HEK293 (cell line): Measurements from ENCODE around the gene RNF40.

Experiments used
- CTCF ChIA-PET: fragments of 350-600 bp; formaldehyde crosslinking; extraction: SDS; loops from one replicate; lab custom pipeline; 2021; ENCODE audit warnings: antibody characterized with exemption; lab: Yijun Ruan, JAX
- POLR2A ChIA-PET: fragments of 300-600 bp; formaldehyde crosslinking; extraction: SDS; loops from one replicate; lab custom pipeline; 2020; ENCODE audit warnings: antibody characterized with exemption, inconsistent platforms; lab: Yijun Ruan, JAX
- H3K27ac ChIP-seq: fragments of 200-500 bp; sonication (Bioruptor generic); 2 replicates; pipeline ENCODE4 v1.5.1; 2014; ENCODE audit warnings: low read depth, low read length, control low read depth, inconsistent platforms; ENCODE audit errors: extremely low read depth
- H3K36me3 ChIP-seq, 2 experiments: fragments of 200-500 bp in 1 of 2; sonication (Bioruptor generic) in 1 of 2; 1 replicate in 1 of 2; 2 replicates in 1 of 2; pipeline ENCODE4 v1.5.1; 2014 to 2017; ENCODE audit warnings: inconsistent platforms in 2 of 2, low read length in 2 of 2; ENCODE audit not compliant: control insufficient read depth in 2 of 2, insufficient read depth in 1 of 2
- H3K4me1 ChIP-seq: fragments of 200-500 bp; sonication (Bioruptor generic); 2 replicates; pipeline ENCODE4 v1.5.1; 2014; ENCODE audit warnings: mild to moderate bottlenecking, low read length, inconsistent platforms; ENCODE audit not compliant: control insufficient read depth, insufficient read depth
- H3K4me3 ChIP-seq: 2 replicates; pipeline ENCODE4 v1.5.1; 2011; ENCODE audit warnings: low read depth, mild to moderate bottlenecking, control low read depth, low read length, moderate library complexity
- H3K9me3 ChIP-seq: fragments of 200-500 bp; sonication (Bioruptor generic); 2 replicates; pipeline ENCODE4 v1.5.1; 2014; ENCODE audit warnings: low read depth, low read length, inconsistent platforms; ENCODE audit not compliant: control insufficient read depth, insufficient read depth
- GLI2 ChIP-seq: fragments of 450-650 bp; formaldehyde crosslinking; IDR thresholded peaks from 2 replicates; pipeline ENCODE4; 2017; ENCODE audit warnings: missing biosample characterization, missing genetic modification characterization, low read depth, borderline replicate concordance
- ZBTB21 ChIP-seq: fragments of 450-650 bp; formaldehyde crosslinking; IDR thresholded peaks from 2 replicates; pipeline ENCODE4 v1.5.1; 2017; ENCODE audit warnings: missing biosample characterization, missing genetic modification characterization
- ZFP37 ChIP-seq: fragments of 450-650 bp; formaldehyde crosslinking; IDR thresholded peaks from 2 replicates; pipeline ENCODE4 v1.5.1; 2016; ENCODE audit warnings: missing biosample characterization, missing genetic modification characterization
- ZNF114 ChIP-seq: fragments of 450-650 bp; formaldehyde crosslinking; IDR thresholded peaks from 2 replicates; pipeline ENCODE4 v1.5.0; 2017; ENCODE audit warnings: missing biosample characterization, missing genetic modification characterization
- ZNF121 ChIP-seq: fragments of 450-650 bp; formaldehyde crosslinking; IDR thresholded peaks from 2 replicates; pipeline ENCODE4 v1.5.1; 2016; ENCODE audit warnings: missing biosample characterization, missing genetic modification characterization
- ZNF169 ChIP-seq: fragments of 450-650 bp; formaldehyde crosslinking; IDR thresholded peaks from 2 replicates; pipeline ENCODE4 v1.5.1; 2016; ENCODE audit warnings: missing biosample characterization, missing genetic modification characterization
- ZNF2 ChIP-seq: fragments of 450-650 bp; formaldehyde crosslinking; IDR thresholded peaks from 2 replicates; pipeline ENCODE4 v1.5.1; 2016; ENCODE audit warnings: missing biosample characterization, missing genetic modification characterization
- ZNF211 ChIP-seq: fragments of 450-650 bp; formaldehyde crosslinking; IDR thresholded peaks from 2 replicates; pipeline ENCODE4 v1.5.1; 2016; ENCODE audit warnings: low read depth, missing biosample characterization, missing genetic modification characterization
- ZNF23 ChIP-seq: fragments of 450-650 bp; formaldehyde crosslinking; IDR thresholded peaks from 2 replicates; pipeline ENCODE4 v1.5.1; 2016; ENCODE audit warnings: missing biosample characterization, missing genetic modification characterization, borderline replicate concordance
- ZNF433 ChIP-seq: fragments of 450-650 bp; formaldehyde crosslinking; IDR thresholded peaks from 2 replicates; pipeline ENCODE4 v1.5.1; 2016; ENCODE audit warnings: missing biosample characterization, missing genetic modification characterization, low read depth
- ZNF529 ChIP-seq: fragments of 450-650 bp; formaldehyde crosslinking; IDR thresholded peaks from 2 replicates; pipeline ENCODE4 v1.5.1; 2017; ENCODE audit warnings: missing genetic modification characterization, missing biosample characterization; ENCODE audit not compliant: insufficient replicate concordance
- ZNF530 ChIP-seq: fragments of 450-650 bp; formaldehyde crosslinking; IDR thresholded peaks from 2 replicates; pipeline ENCODE4 v1.5.1; 2016; ENCODE audit warnings: low read depth, missing biosample characterization, missing genetic modification characterization
- TF ChIP-seq, protein P1 (sequence below): fragments of 450-650 bp; formaldehyde crosslinking; IDR thresholded peaks from 2 replicates; pipeline ENCODE4 v1.5.1; 2016; ENCODE audit warnings: missing biosample characterization, missing genetic modification characterization
- TF ChIP-seq, protein P2 (sequence below): fragments of 450-650 bp; formaldehyde crosslinking; IDR thresholded peaks from 2 replicates; pipeline ENCODE4 v1.5.1; 2016; ENCODE audit warnings: missing biosample characterization, missing genetic modification characterization
- TF ChIP-seq, protein P3 (sequence below): fragments of 450-650 bp; formaldehyde crosslinking; IDR thresholded peaks from 2 replicates; pipeline ENCODE4 v1.5.1; 2017; ENCODE audit warnings: missing biosample characterization, missing genetic modification characterization
- TF ChIP-seq, protein P4 (sequence below): fragments of 450-650 bp; formaldehyde crosslinking; IDR thresholded peaks from 2 replicates; pipeline ENCODE4 v1.5.1; 2016; ENCODE audit warnings: missing biosample characterization, missing genetic modification characterization
- TF ChIP-seq, protein P5 (sequence below): fragments of 450-650 bp; formaldehyde crosslinking; IDR thresholded peaks from 2 replicates; pipeline ENCODE4 v1.5.1; 2016; ENCODE audit warnings: missing biosample characterization, missing genetic modification characterization
- TF ChIP-seq, protein P6 (sequence below): fragments of 450-650 bp; formaldehyde crosslinking; IDR thresholded peaks from 2 replicates; pipeline ENCODE4 v1.5.1; 2016; ENCODE audit warnings: missing biosample characterization, missing genetic modification characterization

Gene RNF40

DNA sequence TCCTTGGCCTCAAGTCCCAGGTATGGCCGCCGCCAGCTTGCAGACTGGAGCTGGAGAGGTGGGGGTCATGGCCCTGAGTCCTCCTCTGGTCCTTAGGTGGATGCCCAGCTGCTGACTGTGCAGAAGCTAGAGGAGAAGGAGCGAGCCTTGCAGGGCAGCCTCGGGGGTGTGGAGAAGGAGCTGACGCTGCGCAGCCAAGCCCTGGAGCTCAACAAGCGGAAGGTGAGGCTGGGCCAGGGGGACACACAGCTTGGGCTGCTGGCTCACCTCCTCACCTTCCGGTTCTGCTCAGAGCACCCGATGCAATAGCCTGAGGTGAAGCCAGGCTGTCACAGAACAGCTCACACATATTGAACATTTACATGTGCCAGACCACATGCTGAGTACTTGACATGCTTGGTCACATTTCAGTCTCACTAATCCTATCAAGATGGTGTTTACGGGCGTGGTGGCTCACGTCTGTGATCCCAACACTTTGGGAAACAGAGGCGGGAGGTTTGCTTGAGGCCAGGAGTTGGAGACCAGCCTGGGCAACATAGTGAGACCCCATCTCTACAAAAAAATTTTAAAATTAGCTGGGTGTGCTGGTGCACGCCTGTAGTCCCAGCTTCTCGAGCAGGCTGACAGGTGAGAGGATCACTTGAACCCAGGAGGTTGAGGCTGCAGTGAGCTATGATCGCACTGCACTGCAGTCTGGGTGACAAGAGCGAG, 7.4 kb downstream of the RNF40 start:
- Histone ChIP-seq H3K27ac (no peak overlapping the region), H3K36me3 (peaks cover 26 to 100% of the 10 kb centered on the region in 2 experiments; a peak in 2 of 3 replicates), H3K4me3 (no peak overlapping the region), H3K4me1 (no peaks in the 10 kb centered on the region), H3K9me3 (no peaks in the 10 kb centered on the region)
- TF ChIP-seq ZNF114 (tag by site-specific recombination) (no peak), ZNF121 (tag by site-specific recombination) (peak; percentile 91)
- ChIA-PET CTCF (interaction anchor here (1.2 kb wide), 1 partner anchor 45 kb away, joined by 3 read pairs; no protein-coding TSS in a partner anchor), POLR2A (interaction anchor here (0.5 to 1.9 kb wide), 6 partner anchors 9 to 1916 kb away, joined by 3 to 9 read pairs (median 6); partner anchors contain the start of gene PHKG2)

DNA sequence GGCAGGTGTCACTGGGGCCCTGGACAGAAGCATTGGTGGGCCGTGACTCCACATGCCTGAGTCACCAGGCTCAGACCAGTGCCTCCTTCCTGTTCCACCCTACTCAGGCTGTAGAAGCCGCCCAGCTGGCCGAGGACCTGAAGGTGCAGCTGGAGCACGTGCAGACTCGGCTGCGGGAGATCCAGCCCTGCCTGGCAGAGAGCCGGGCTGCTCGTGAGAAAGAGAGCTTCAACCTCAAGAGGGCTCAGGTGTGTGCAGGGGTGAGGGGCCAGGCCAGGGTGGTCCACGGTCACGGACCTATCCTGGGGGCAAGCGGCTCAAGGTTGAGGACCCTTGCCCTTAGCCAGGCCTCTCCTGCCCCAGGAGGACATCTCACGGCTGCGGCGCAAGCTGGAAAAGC, 9.6 kb downstream of the RNF40 start:
- H3K4me1 ChIP-seq, result no peaks in the 10 kb centered on the region
- H3K4me3 ChIP-seq, result no peak overlapping the region
- POLR2A ChIA-PET, result interaction anchor here (0.7 to 1.9 kb wide), 3 partner anchors 15 to 166 kb away, joined by 3 to 7 read pairs (median 3); partner anchors contain the start of genes PHKG2 and ZNF629
- H3K9me3 ChIP-seq, result no peaks in the 10 kb centered on the region
- no peak overlapping the region for H3K27ac ChIP-seq
- CTCF ChIA-PET, result interaction anchor here (1.0 kb wide), 1 partner anchor 43 kb away, joined by 3 read pairs; no protein-coding TSS in a partner anchor
- peaks cover 19 to 83% of the 10 kb centered on the region in 2 experiments; a peak in 2 of 3 replicates for H3K36me3 ChIP-seq
- TF ChIP-seq ZNF530 (tag by site-specific recombination), result no peak
- TF ChIP-seq ZNF169 (tag by site-specific recombination), result no peak
- no peak for TF ChIP-seq ZNF529 (tag by site-specific recombination)
- TF ChIP-seq, protein P1, sequence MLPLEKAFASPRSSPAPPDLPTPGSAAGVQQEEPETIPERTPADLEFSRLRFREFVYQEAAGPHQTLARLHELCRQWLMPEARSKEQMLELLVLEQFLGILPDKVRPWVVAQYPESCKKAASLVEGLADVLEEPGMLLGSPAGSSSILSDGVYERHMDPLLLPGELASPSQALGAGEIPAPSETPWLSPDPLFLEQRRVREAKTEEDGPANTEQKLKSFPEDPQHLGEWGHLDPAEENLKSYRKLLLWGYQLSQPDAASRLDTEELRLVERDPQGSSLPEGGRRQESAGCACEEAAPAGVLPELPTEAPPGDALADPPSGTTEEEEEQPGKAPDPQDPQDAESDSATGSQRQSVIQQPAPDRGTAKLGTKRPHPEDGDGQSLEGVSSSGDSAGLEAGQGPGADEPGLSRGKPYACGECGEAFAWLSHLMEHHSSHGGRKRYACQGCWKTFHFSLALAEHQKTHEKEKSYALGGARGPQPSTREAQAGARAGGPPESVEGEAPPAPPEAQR (tag by site-specific recombination), result no peak
- no peak for TF ChIP-seq ZNF23 (tag by site-specific recombination)
- TF ChIP-seq, protein P2, sequence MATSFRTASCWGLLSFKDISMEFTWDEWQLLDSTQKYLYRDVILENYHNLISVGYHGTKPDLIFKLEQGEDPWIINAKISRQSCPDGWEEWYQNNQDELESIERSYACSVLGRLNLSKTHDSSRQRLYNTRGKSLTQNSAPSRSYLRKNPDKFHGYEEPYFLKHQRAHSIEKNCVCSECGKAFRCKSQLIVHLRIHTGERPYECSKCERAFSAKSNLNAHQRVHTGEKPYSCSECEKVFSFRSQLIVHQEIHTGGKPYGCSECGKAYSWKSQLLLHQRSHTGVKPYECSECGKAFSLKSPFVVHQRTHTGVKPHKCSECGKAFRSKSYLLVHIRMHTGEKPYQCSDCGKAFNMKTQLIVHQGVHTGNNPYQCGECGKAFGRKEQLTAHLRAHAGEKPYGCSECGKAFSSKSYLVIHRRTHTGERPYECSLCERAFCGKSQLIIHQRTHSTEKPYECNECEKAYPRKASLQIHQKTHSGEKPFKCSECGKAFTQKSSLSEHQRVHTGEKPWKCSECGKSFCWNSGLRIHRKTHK (tag by site-specific recombination), result no peak
- TF ChIP-seq, protein P3, sequence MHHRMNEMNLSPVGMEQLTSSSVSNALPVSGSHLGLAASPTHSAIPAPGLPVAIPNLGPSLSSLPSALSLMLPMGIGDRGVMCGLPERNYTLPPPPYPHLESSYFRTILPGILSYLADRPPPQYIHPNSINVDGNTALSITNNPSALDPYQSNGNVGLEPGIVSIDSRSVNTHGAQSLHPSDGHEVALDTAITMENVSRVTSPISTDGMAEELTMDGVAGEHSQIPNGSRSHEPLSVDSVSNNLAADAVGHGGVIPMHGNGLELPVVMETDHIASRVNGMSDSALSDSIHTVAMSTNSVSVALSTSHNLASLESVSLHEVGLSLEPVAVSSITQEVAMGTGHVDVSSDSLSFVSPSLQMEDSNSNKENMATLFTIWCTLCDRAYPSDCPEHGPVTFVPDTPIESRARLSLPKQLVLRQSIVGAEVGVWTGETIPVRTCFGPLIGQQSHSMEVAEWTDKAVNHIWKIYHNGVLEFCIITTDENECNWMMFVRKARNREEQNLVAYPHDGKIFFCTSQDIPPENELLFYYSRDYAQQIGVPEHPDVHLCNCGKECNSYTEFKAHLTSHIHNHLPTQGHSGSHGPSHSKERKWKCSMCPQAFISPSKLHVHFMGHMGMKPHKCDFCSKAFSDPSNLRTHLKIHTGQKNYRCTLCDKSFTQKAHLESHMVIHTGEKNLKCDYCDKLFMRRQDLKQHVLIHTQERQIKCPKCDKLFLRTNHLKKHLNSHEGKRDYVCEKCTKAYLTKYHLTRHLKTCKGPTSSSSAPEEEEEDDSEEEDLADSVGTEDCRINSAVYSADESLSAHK (tag by site-specific recombination), result no peak
- TF ChIP-seq, protein P4, sequence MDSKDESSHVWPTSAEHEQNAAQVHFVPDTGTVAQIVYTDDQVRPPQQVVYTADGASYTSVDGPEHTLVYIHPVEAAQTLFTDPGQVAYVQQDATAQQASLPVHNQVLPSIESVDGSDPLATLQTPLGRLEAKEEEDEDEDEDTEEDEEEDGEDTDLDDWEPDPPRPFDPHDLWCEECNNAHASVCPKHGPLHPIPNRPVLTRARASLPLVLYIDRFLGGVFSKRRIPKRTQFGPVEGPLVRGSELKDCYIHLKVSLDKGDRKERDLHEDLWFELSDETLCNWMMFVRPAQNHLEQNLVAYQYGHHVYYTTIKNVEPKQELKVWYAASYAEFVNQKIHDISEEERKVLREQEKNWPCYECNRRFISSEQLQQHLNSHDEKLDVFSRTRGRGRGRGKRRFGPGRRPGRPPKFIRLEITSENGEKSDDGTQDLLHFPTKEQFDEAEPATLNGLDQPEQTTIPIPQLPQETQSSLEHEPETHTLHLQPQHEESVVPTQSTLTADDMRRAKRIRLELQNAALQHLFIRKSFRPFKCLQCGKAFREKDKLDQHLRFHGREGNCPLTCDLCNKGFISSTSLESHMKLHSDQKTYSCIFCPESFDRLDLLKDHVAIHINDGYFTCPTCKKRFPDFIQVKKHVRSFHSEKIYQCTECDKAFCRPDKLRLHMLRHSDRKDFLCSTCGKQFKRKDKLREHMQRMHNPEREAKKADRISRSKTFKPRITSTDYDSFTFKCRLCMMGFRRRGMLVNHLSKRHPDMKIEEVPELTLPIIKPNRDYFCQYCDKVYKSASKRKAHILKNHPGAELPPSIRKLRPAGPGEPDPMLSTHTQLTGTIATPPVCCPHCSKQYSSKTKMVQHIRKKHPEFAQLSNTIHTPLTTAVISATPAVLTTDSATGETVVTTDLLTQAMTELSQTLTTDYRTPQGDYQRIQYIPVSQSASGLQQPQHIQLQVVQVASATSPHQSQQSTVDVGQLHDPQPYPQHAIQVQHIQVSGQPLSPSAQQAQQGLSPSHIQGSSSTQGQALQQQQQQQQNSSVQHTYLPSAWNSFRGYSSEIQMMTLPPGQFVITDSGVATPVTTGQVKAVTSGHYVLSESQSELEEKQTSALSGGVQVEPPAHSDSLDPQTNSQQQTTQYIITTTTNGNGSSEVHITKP (tag by site-specific recombination), result no peak
- TF ChIP-seq ZNF2 (tag by site-specific recombination), result no peak
- no peak for TF ChIP-seq ZFP37
- TF ChIP-seq, protein P5, sequence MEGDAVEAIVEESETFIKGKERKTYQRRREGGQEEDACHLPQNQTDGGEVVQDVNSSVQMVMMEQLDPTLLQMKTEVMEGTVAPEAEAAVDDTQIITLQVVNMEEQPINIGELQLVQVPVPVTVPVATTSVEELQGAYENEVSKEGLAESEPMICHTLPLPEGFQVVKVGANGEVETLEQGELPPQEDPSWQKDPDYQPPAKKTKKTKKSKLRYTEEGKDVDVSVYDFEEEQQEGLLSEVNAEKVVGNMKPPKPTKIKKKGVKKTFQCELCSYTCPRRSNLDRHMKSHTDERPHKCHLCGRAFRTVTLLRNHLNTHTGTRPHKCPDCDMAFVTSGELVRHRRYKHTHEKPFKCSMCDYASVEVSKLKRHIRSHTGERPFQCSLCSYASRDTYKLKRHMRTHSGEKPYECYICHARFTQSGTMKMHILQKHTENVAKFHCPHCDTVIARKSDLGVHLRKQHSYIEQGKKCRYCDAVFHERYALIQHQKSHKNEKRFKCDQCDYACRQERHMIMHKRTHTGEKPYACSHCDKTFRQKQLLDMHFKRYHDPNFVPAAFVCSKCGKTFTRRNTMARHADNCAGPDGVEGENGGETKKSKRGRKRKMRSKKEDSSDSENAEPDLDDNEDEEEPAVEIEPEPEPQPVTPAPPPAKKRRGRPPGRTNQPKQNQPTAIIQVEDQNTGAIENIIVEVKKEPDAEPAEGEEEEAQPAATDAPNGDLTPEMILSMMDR, result no peak
- TF ChIP-seq, protein P6, sequence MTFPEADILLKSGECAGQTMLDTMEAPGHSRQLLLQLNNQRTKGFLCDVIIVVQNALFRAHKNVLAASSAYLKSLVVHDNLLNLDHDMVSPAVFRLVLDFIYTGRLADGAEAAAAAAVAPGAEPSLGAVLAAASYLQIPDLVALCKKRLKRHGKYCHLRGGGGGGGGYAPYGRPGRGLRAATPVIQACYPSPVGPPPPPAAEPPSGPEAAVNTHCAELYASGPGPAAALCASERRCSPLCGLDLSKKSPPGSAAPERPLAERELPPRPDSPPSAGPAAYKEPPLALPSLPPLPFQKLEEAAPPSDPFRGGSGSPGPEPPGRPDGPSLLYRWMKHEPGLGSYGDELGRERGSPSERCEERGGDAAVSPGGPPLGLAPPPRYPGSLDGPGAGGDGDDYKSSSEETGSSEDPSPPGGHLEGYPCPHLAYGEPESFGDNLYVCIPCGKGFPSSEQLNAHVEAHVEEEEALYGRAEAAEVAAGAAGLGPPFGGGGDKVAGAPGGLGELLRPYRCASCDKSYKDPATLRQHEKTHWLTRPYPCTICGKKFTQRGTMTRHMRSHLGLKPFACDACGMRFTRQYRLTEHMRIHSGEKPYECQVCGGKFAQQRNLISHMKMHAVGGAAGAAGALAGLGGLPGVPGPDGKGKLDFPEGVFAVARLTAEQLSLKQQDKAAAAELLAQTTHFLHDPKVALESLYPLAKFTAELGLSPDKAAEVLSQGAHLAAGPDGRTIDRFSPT, result no peak
- TF ChIP-seq ZBTB21 (tag by site-specific recombination), result no peak
- TF ChIP-seq ZNF433 (tag by site-specific recombination), result no peak
- no peak for TF ChIP-seq GLI2 (tag by site-specific recombination)
- TF ChIP-seq ZNF211 (tag by site-specific recombination), result no peak
